Type B pancreatic cell (in vitro differentiated cells): ENCODE data around the gene AJM1. TPM values are rescaled to one million over a fixed set of nuclear protein-coding genes. Genes with fewer than 3 reads are reported as not detected.

Experiments used
- DNase-seq: peaks from one replicate; pipeline ENCODE4 v3.0.0; 2021; ENCODE audit warnings: mixed read lengths; ENCODE audit not compliant: unreplicated experiment; ENCODE audit errors: extremely low spot score
- H3K27ac Mint-ChIP-seq: 2 replicates; pipeline ENCODE4 v1.8.0; 2021; ENCODE audit warnings: mild to moderate bottlenecking, mixed read lengths
- H3K27me3 Mint-ChIP-seq: 2 replicates; pipeline ENCODE4 v1.8.0; 2021; ENCODE audit warnings: mixed read lengths
- H3K36me3 Mint-ChIP-seq: 2 replicates; pipeline ENCODE4 v1.8.0; 2021; ENCODE audit warnings: mixed read lengths
- H3K4me1 Mint-ChIP-seq: one replicate; pipeline ENCODE4 v1.8.0; 2021; ENCODE audit warnings: mixed read lengths; ENCODE audit not compliant: unreplicated experiment
- H3K4me3 Mint-ChIP-seq: 2 replicates; pipeline ENCODE4 v1.8.0; 2021; ENCODE audit warnings: mild to moderate bottlenecking, mixed read lengths
- H3K9me3 Mint-ChIP-seq: 2 replicates; pipeline ENCODE4 v1.8.0; 2021; ENCODE audit warnings: mixed read lengths
- CTCF ChIP-seq: fragments of 200-600 bp; sonication (generic); conservative IDR thresholded peaks from 2 replicates; pipeline ENCODE4 v1.5.0; 2021; ENCODE audit warnings: antibody characterized with exemption, mild to moderate bottlenecking
- total RNA-seq: library from RNA; stranded (reverse); gene quantifications from 2 replicates; pipeline ENCODE4 v1.2.1, GENCODE V29; 2021; ENCODE audit warnings: low replicate concordance

Gene AJM1
- total RNA-seq, 1 donor from 2014 or later: 3.6 TPM

GRCh38 chr9:136825295-136826187 lies 16.7 kb upstream of the AJM1 start:
- no peak for DNase-seq
- Mint-ChIP-seq H3K36me3 (peaks cover 6% of the 10 kb centered on the region), H3K27ac (no peak overlapping the region), H3K27me3 (no peaks in the 10 kb centered on the region), H3K4me3 (no peak overlapping the region), H3K9me3 (no peaks in the 10 kb centered on the region), H3K4me1 (peaks cover 6% of the 10 kb centered on the region)
- TF ChIP-seq CTCF: no peak

- DNase-seq: no peak
- TF ChIP-seq CTCF: no peak
- H3K27me3 Mint-ChIP-seq: no peaks in the 10 kb centered on the region
- peaks cover under 1% of the 10 kb centered on the region for H3K4me1 Mint-ChIP-seq
- H3K36me3 Mint-ChIP-seq: no peaks in the 10 kb centered on the region
- no peak overlapping the region for H3K27ac Mint-ChIP-seq
- H3K4me3 Mint-ChIP-seq: no peak overlapping the region
- no peaks in the 10 kb centered on the region for H3K9me3 Mint-ChIP-seq
These were observed 16.1 kb upstream of the AJM1 start for GRCh38 chr9:136826188-136826541.

- DNase-seq: no peak
- no peaks in the 10 kb centered on the region for H3K36me3 Mint-ChIP-seq
- no peak overlapping the region for H3K4me3 Mint-ChIP-seq
- H3K4me1 Mint-ChIP-seq: no peaks in the 10 kb centered on the region
- H3K9me3 Mint-ChIP-seq: no peaks in the 10 kb centered on the region
- TF ChIP-seq CTCF: no peak
- H3K27ac Mint-ChIP-seq: no peak overlapping the region
- no peaks in the 10 kb centered on the region for H3K27me3 Mint-ChIP-seq
These were observed 15.3 kb upstream of the AJM1 start for GRCh38 chr9:136826703-136827582.

- no peak for DNase-seq
- Mint-ChIP-seq H3K4me3 (no peak overlapping the region), H3K9me3 (no peaks in the 10 kb centered on the region), H3K36me3 (no peaks in the 10 kb centered on the region), H3K27me3 (no peaks in the 10 kb centered on the region), H3K4me1 (no peaks in the 10 kb centered on the region), H3K27ac (no peak overlapping the region)
- TF ChIP-seq CTCF: no peak
These were observed 14.3 kb upstream of the AJM1 start for GRCh38 chr9:136827794-136828473.

- no peak for DNase-seq
- Mint-ChIP-seq H3K27ac (no peak overlapping the region), H3K27me3 (no peaks in the 10 kb centered on the region), H3K4me1 (no peaks in the 10 kb centered on the region), H3K4me3 (no peak overlapping the region), H3K9me3 (no peaks in the 10 kb centered on the region), H3K36me3 (no peaks in the 10 kb centered on the region)
- TF ChIP-seq CTCF: no peak
These were observed 13.7 kb upstream of the AJM1 start for GRCh38 chr9:136828474-136829140.
